ENCODE data around the gene EFHD2. TPM values are rescaled to one million over a fixed set of nuclear protein-coding genes. Genes with fewer than 3 reads are reported as not detected.

EFHD2 gene
- total and polyA plus RNA-seq, 2 experiments from 2014 or later = 43.9 to 58.2 TPM

DNA sequence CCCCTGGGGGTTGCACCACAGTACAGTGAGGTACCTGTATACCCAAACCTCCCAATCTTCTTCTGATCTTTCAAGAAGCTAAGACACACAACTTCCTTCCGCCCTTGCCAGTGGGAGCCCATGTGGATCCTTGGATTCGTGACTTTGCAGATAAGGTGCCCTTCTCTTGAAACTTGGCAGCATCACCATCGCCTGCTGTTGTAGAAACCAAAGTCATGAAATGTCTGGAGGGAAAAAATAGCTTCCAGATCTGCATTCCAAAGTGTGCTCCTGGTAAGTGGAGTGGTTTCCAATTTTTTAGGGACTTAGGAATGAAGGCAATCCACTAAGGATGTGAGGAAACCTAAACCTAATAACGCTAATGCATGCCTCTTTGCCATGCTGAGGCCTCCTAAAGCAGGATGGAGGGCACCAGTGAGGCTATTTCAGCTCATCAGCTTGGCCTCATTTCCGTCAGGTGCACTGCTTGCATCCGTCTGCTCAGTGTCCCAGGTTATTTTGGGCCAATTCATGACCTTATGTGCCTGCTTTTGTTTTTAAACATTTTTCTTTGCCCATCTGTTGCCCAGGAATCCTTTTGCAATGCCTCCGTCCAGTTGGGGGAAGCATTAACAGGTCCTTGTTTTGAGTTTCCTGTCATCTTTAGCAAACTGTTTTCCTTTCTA is 8.2 kb upstream of the EFHD2 start:
- Histone ChIP-seq H3K4me1 (ENCODE audit: low read depth) (peaks cover 6% of the 10 kb centered on the region), H3K36me3 (no peaks in the 10 kb centered on the region), H3K27me3 (no peaks in the 10 kb centered on the region), H3K27ac (no peak overlapping the region), H3K4me3 (no peak overlapping the region), H3K9me3 (ENCODE audit: low read depth) (no peaks in the 10 kb centered on the region)
- TF ChIP-seq, protein P1, sequence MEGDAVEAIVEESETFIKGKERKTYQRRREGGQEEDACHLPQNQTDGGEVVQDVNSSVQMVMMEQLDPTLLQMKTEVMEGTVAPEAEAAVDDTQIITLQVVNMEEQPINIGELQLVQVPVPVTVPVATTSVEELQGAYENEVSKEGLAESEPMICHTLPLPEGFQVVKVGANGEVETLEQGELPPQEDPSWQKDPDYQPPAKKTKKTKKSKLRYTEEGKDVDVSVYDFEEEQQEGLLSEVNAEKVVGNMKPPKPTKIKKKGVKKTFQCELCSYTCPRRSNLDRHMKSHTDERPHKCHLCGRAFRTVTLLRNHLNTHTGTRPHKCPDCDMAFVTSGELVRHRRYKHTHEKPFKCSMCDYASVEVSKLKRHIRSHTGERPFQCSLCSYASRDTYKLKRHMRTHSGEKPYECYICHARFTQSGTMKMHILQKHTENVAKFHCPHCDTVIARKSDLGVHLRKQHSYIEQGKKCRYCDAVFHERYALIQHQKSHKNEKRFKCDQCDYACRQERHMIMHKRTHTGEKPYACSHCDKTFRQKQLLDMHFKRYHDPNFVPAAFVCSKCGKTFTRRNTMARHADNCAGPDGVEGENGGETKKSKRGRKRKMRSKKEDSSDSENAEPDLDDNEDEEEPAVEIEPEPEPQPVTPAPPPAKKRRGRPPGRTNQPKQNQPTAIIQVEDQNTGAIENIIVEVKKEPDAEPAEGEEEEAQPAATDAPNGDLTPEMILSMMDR (IDR thresholded peaks at IDR 0.05; ENCODE audit: low read depth, low read length) = no peak
- no peak for DNase-seq (ENCODE audit: low read depth in 1 of 2, low spot score in 1 of 2)

- no peaks in the 10 kb centered on the region for H3K36me3 ChIP-seq
- no peaks in the 10 kb centered on the region for H3K27me3 ChIP-seq
- H3K4me1 ChIP-seq (ENCODE audit: low read depth) = peaks cover 6% of the 10 kb centered on the region
- no peak overlapping the region for H3K27ac ChIP-seq
- DNase-seq (ENCODE audit: low read depth in 1 of 2, low spot score in 1 of 2) = no peak
- H3K9me3 ChIP-seq (ENCODE audit: low read depth) = no peaks in the 10 kb centered on the region
- TF ChIP-seq, protein P1 (IDR thresholded peaks at IDR 0.05; ENCODE audit: low read depth, low read length) = no peak
- H3K4me3 ChIP-seq = no peak overlapping the region
Observed at GRCh38 chr1:15402809-15403450, 6.8 kb upstream of the EFHD2 start.

DNA sequence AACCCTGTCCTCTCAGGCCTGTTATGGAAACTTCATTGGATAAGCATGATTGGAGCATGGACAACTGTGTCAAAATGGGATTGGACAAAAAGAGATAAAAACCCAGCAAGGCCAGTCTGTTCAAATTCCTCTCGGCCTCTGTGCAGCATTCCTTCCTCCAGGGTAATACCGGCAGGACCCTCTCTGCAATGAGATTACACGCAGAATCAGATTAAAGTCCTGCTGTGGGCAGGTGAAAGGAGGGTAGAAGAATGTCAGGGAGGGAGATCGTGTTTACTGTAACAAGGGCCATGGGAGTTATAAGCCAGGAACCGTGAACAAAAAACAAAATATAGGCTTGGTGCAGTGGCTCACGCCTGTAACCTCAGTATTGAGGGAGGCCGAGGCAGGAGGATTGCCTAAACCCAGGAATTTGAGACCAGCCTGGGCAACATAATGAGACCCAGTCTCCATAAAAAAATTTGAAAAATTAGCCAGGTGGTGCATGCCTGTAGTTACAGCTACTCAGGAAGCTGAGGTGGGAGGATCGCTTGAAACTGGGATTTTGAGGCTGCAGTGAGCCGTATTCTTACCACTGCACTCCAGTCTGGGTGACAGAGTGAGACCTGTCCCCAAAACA is 5.6 kb upstream of the EFHD2 start:
- TF ChIP-seq, protein P1 (IDR thresholded peaks at IDR 0.05; ENCODE audit: low read depth, low read length) = peak; percentile 10
- no peaks in the 10 kb centered on the region for H3K36me3 ChIP-seq
- no peak overlapping the region for H3K27ac ChIP-seq
- H3K9me3 ChIP-seq (ENCODE audit: low read depth) = no peaks in the 10 kb centered on the region
- H3K27me3 ChIP-seq = no peaks in the 10 kb centered on the region
- no peak overlapping the region for H3K4me3 ChIP-seq
- DNase-seq (ENCODE audit: low read depth in 1 of 2, low spot score in 1 of 2) = no peak
- H3K4me1 ChIP-seq (ENCODE audit: low read depth) = peaks cover 6% of the 10 kb centered on the region

GRCh38 chr1:15405106-15405850 is 4.4 kb upstream of the EFHD2 start:
- Histone ChIP-seq H3K27me3 (no peaks in the 10 kb centered on the region), H3K36me3 (no peaks in the 10 kb centered on the region), H3K9me3 (ENCODE audit: low read depth) (no peaks in the 10 kb centered on the region), H3K27ac (no peak overlapping the region), H3K4me1 (ENCODE audit: low read depth) (peaks cover 6% of the 10 kb centered on the region), H3K4me3 (no peak overlapping the region)
- no peak for DNase-seq (ENCODE audit: low read depth in 1 of 2, low spot score in 1 of 2)
- TF ChIP-seq, protein P1 (IDR thresholded peaks at IDR 0.05; ENCODE audit: low read depth, low read length) = no peak

All from cardiac muscle cell (in vitro differentiated cells and primary cell).